H1 (cell line): ENCODE results near the gene MMP17. TPM values are rescaled to one million over a fixed set of nuclear protein-coding genes. Genes with fewer than 3 reads are reported as not detected.
A peak's percentile ranks its signal among the peaks of the same experiment; 100 is the strongest.

Experiments
- CTCF ChIA-PET: fragments of 300-600 bp; sonication (Branson Sonifier 250); formaldehyde crosslinking; loops from one replicate; lab custom pipeline; 2021; ENCODE audit not compliant: partially characterized antibody; lab: Charles Lee
- POLR2A ChIA-PET: fragments of 300-600 bp; sonication (Branson Sonifier 250); formaldehyde crosslinking; loops from one replicate; lab custom pipeline; 2021; ENCODE audit warnings: inconsistent platforms; ENCODE audit not compliant: partially characterized antibody; lab: Charles Lee
- DNase-seq, 2 experiments: peaks; one replicate each; pipeline versions ENCODE4 v3.0.0 to v3.0.0-alpha.2; 2010 to 2022; ENCODE audit warnings: low spot score in 2 of 2, low read depth in 1 of 2, mixed read lengths in 1 of 2
- FAIRE-seq: peaks from 2 replicates; lab custom pipeline; 2011; peaks lifted over from hg19 to GRCh38; lab: Jason Lieb, UNC
- H2AFZ ChIP-seq: 2 replicates; pipeline ENCODE4 v1.8.1; 2012; ENCODE audit warnings: low read length, inconsistent platforms
- H2AK5ac ChIP-seq: 2 replicates; pipeline ENCODE4 v1.6.1; 2013; ENCODE audit warnings: low read depth, low read length
- H2BK120ac ChIP-seq: replicated peaks from 2 replicates; pipeline ENCODE3; 2013; ENCODE audit warnings: low read depth, low read length, inconsistent platforms
- H2BK12ac ChIP-seq: 2 replicates; pipeline ENCODE4 v1.6.1; 2013; ENCODE audit warnings: low read depth, low read length
- H2BK15ac ChIP-seq: 2 replicates; pipeline ENCODE4 v1.6.1; 2013; ENCODE audit warnings: low read length
- H2BK20ac ChIP-seq: 2 replicates; pipeline ENCODE4 v1.6.1; 2013; ENCODE audit warnings: low read length
- H2BK5ac ChIP-seq: 2 replicates; pipeline ENCODE4 v1.6.1; 2013; ENCODE audit warnings: low read depth, low read length
- H3K14ac ChIP-seq: 2 replicates; pipeline ENCODE4 v1.6.1; 2013; ENCODE audit warnings: inconsistent platforms; ENCODE audit not compliant: insufficient read length
- H3K18ac ChIP-seq: 2 replicates; pipeline ENCODE4 v1.6.1; 2013; ENCODE audit warnings: low read length; ENCODE audit errors: extremely low read depth
- H3K23ac ChIP-seq: 2 replicates; pipeline ENCODE4 v1.6.1; 2013; ENCODE audit warnings: inconsistent platforms; ENCODE audit not compliant: insufficient read length
- H3K23me2 ChIP-seq: 2 replicates; pipeline ENCODE4 v1.6.1; 2013; ENCODE audit warnings: low read depth, low read length
- H3K27ac ChIP-seq: 2 replicates; pipeline ENCODE4 v1.6.1; 2011; ENCODE audit warnings: low read depth, low read length, inconsistent platforms
- H3K27me3 ChIP-seq, 4 experiments: replicated peaks in 1 of 4; 1 replicate in 1 of 4; 2 replicates in 3 of 4; pipeline versions ENCODE4 v1.6.1 to v1.8.1; 2011 to 2013; ENCODE audit warnings: low read length in 3 of 4, mild to moderate bottlenecking in 3 of 4, inconsistent platforms in 2 of 4, mixed read lengths in 2 of 4, moderate library complexity in 1 of 4; ENCODE audit not compliant: control insufficient read depth in 3 of 4, insufficient read depth in 3 of 4; ENCODE audit errors: extremely low read depth in 1 of 4
- H3K36me3 ChIP-seq, 4 experiments: 2 replicates each; pipeline versions ENCODE4 v1.6.1 to v1.8.1; 2011 to 2013; ENCODE audit warnings: mild to moderate bottlenecking in 4 of 4, low read length in 3 of 4, moderate library complexity in 2 of 4, control low read depth in 1 of 4, inconsistent platforms in 1 of 4; ENCODE audit not compliant: insufficient read depth in 4 of 4, control insufficient read depth in 2 of 4
- H3K4ac ChIP-seq: replicated peaks from 2 replicates; pipeline ENCODE3; 2013; ENCODE audit warnings: low read length, low read depth, mixed read lengths, inconsistent platforms; ENCODE audit not compliant: insufficient read length
- H3K4me1 ChIP-seq, 4 experiments: replicated peaks in 1 of 4; 1 replicate in 1 of 4; 2 replicates in 3 of 4; pipeline versions ENCODE4 v1.6.1 to v1.8.1; 2011 to 2013; ENCODE audit warnings: low read length in 3 of 4, inconsistent platforms in 2 of 4, mixed read lengths in 1 of 4; ENCODE audit not compliant: insufficient read depth in 4 of 4, control insufficient read depth in 3 of 4
- H3K4me2 ChIP-seq, 2 experiments: 2 replicates each; pipeline versions ENCODE4 v1.6.1 to v1.8.1; 2011 to 2013; ENCODE audit warnings: low read depth in 2 of 2, low read length in 2 of 2, control low read depth in 1 of 2, inconsistent platforms in 1 of 2, mild to moderate bottlenecking in 1 of 2; ENCODE audit not compliant: insufficient read depth in 1 of 2
- H3K4me3 ChIP-seq, 4 experiments: fragments of 200-600, 300-600 bp in 1 of 4; sonication (generic), shearing (Covaris generic), sonication (Bioruptor Twin) in 1 of 4; 2 replicates each; pipeline versions ENCODE4 v1.5.1 to v1.8.1; 2011 to 2016; ENCODE audit warnings: low read length in 4 of 4, low read depth in 3 of 4, control low read depth in 2 of 4, inconsistent platforms in 2 of 4, mild to moderate bottlenecking in 2 of 4, mixed read lengths in 1 of 4, moderate library complexity in 1 of 4; ENCODE audit not compliant: insufficient read depth in 2 of 4; ENCODE audit errors: extremely low read depth in 1 of 4
- H3K56ac ChIP-seq: replicated peaks from 2 replicates; pipeline ENCODE3; 2013; ENCODE audit warnings: low read depth, mild to moderate bottlenecking, mixed read lengths, low read length, inconsistent platforms; ENCODE audit not compliant: insufficient read length
- H3K79me1 ChIP-seq: 2 replicates; pipeline ENCODE4 v1.6.1; 2013; ENCODE audit warnings: low read depth, low read length, control low read depth
- H3K79me2 ChIP-seq, 2 experiments: 2 replicates each; pipeline versions ENCODE4 v1.6.1 to v1.8.1; 2012 to 2013; ENCODE audit warnings: low read length in 2 of 2, mild to moderate bottlenecking in 2 of 2, inconsistent platforms in 1 of 2; ENCODE audit not compliant: insufficient read depth in 2 of 2, control insufficient read depth in 1 of 2
- H3K9ac ChIP-seq, 4 experiments: replicated peaks in 1 of 4; 1 replicate in 1 of 4; 2 replicates in 3 of 4; pipeline versions ENCODE4 v1.6.1 to v1.8.1; 2011 to 2013; ENCODE audit warnings: low read depth in 3 of 4, low read length in 3 of 4, control low read depth in 2 of 4, mild to moderate bottlenecking in 2 of 4, moderate library complexity in 2 of 4, inconsistent platforms in 1 of 4; ENCODE audit errors: extremely low read depth in 1 of 4
- H3K9me3 ChIP-seq, 2 experiments: 2 replicates each; pipeline versions ENCODE4 v1.6.1 to v1.8.1; 2012 to 2013; ENCODE audit warnings: mild to moderate bottlenecking in 2 of 2, moderate library complexity in 2 of 2, control low read depth in 1 of 2, inconsistent platforms in 1 of 2, low read depth in 1 of 2, low read length in 1 of 2, mixed read lengths in 1 of 2; ENCODE audit not compliant: insufficient read depth in 2 of 2
- H4K20me1 ChIP-seq, 2 experiments: replicated peaks in 1 of 2; 2 replicates each; pipeline versions ENCODE3 to v1.8.1; 2011 to 2013; ENCODE audit warnings: inconsistent platforms in 2 of 2, low read length in 2 of 2, mild to moderate bottlenecking in 1 of 2; ENCODE audit not compliant: insufficient read depth in 2 of 2, control insufficient read depth in 1 of 2
- H4K5ac ChIP-seq: 2 replicates; pipeline ENCODE4 v1.6.1; 2013; ENCODE audit warnings: low read length, low read depth, mixed read lengths, inconsistent platforms; ENCODE audit not compliant: insufficient read length
- H4K8ac ChIP-seq: 2 replicates; pipeline ENCODE4 v1.8.0; 2013; ENCODE audit warnings: mild to moderate bottlenecking, moderate library complexity, low read length, inconsistent platforms; ENCODE audit not compliant: insufficient read depth; ENCODE audit errors: extremely low read depth
- H4K91ac ChIP-seq: replicated peaks from 2 replicates; pipeline ENCODE3; 2013; ENCODE audit warnings: low read length, mixed read lengths, inconsistent platforms; ENCODE audit not compliant: insufficient read length
- CTCF ChIP-seq, 3 experiments: IDR thresholded peaks; 1 replicate in 2 of 3; 2 replicates in 1 of 3; pipeline versions ENCODE4 v1.5.1 to v1.6.1; 2011; ENCODE audit warnings: low read length in 3 of 3, mild to moderate bottlenecking in 3 of 3, inconsistent platforms in 2 of 3, low read depth in 1 of 3, moderate library complexity in 1 of 3; ENCODE audit not compliant: insufficient read depth in 1 of 3; ENCODE audit errors: control extremely low read depth in 1 of 3
- HDAC6 ChIP-seq: IDR thresholded peaks from one replicate; pipeline ENCODE4 v1.7.1; 2012; ENCODE audit warnings: low read depth, mild to moderate bottlenecking, inconsistent platforms, low read length, moderate library complexity
- POLR2AphosphoS5 ChIP-seq: IDR thresholded peaks from 2 replicates; pipeline ENCODE4 v1.6.1; 2011; ENCODE audit warnings: low read depth, low read length
- RAD21 ChIP-seq, 2 experiments: IDR thresholded peaks in 1 of 2; conservative IDR thresholded peaks in 1 of 2; 2 replicates each; pipeline ENCODE4 v1.6.1; 2011; ENCODE audit warnings: low read depth in 2 of 2, low read length in 2 of 2, improper control_type of control experiment in 1 of 2, inconsistent platforms in 1 of 2, mild to moderate bottlenecking in 1 of 2, moderate library complexity in 1 of 2
- WGBS, 2 experiments: shearing (Covaris generic) in 1 of 2; methylation state at CpG; one replicate each; pipeline versions ENCODE4 v1.1.6 to v1.1.7; 2013 to 2015; ENCODE audit warnings: low lambda C conversion rate in 2 of 2, mixed read lengths in 2 of 2, inconsistent platforms in 1 of 2, low coverage in 1 of 2, missing lambda C conversion rate in 1 of 2; ENCODE audit not compliant: insufficient replicate concordance in 2 of 2, insufficient coverage in 1 of 2, insufficient read length in 1 of 2; ENCODE audit errors: extremely low coverage in 1 of 2, missing lambda C conversion rate in 1 of 2; 5-methylcytosine and 5-hydroxymethylcytosine counted together
- polyA plus RNA-seq, 7 experiments: library from polyadenylated mRNA; depleted of rRNA in 3 of 7; stranded (reverse) in 5 of 7; unstranded in 2 of 7; fragments of >200 nt in 5 of 7; fragments of 200-250 nt in 2 of 7; gene quantifications; 1 replicate in 5 of 7; 2 replicates in 1 of 7; 4 replicates in 1 of 7; pipeline versions ENCODE4 v1.2.1 to v1.2.3, GENCODE V29; 2011 to 2013; ENCODE audit warnings: missing spikeins in 2 of 7, mixed read lengths in 2 of 7
- total RNA-seq: library from RNA; stranded (reverse); fragmentation: NEBNext Ultra II Directional; extraction: Animal tissue kit (Norgen Biotek cat#: 25700); gene quantifications from 2 replicates; pipeline ENCODE4 v1.2.1, GENCODE V29; 2021

The MMP17 gene
- total and polyA plus RNA-seq, 2 of the 8 experiments (the other 6 are each of a cell fraction or from before 2014, with no cell fraction given), result 41.3 to 53.8 TPM

GRCh38 chr12:131853832-131854797, 25.9 kb downstream of the MMP17 start:
- TF ChIP-seq POLR2AphosphoS5 (0 out of 2 replicates have a peak, but pooled peaks have one; percentile 16), HDAC6 (no peak), RAD21 (IDR thresholded peaks at IDR 0.05 in 1 of 2, conservative IDR thresholded peaks at IDR 0.05 in 1 of 2; ENCODE audit: low read depth in 2 of 2, low read length in 2 of 2) (peak; percentile 21 to 38; a peak in 3 of 4 replicates), CTCF (IDR thresholded peaks at IDR 0.05; ENCODE audit: control extremely low read depth in 1 of 3, insufficient read depth in 1 of 3, low read depth in 1 of 3, low read length in 3 of 3) (peak in 1 of 3 experiments; percentile 15; a peak in 2 of 4 replicates)
- H4K20me1 ChIP-seq, result peaks cover 0 to 1% of the 10 kb centered on the region in 2 experiments
- no peak overlapping the region for H3K18ac ChIP-seq
- H4K5ac ChIP-seq, result no peak overlapping the region
- H2BK20ac ChIP-seq, result no peak overlapping the region
- H3K4ac ChIP-seq, result no peak overlapping the region
- no peaks in the 10 kb centered on the region for H3K79me1 ChIP-seq
- no peak overlapping the region for H3K9ac ChIP-seq
- no peak overlapping the region for H3K27ac ChIP-seq
- H3K27me3 ChIP-seq, result no peaks in the 10 kb centered on the region; a peak in 1 of 7 replicates
- no peak overlapping the region for H3K14ac ChIP-seq
- FAIRE-seq, result no peak
- H3K4me1 ChIP-seq, result peaks cover 0 to 9% (median 3%) of the 10 kb centered on the region in 4 experiments; a peak in 3 of 7 replicates
- no peak overlapping the region for H4K91ac ChIP-seq
- no peak overlapping the region for H3K56ac ChIP-seq
- CTCF ChIA-PET, result interaction anchor here (0.6 to 1.5 kb wide), 8 partner anchors 8 to 222 kb away, joined by 3 to 6 read pairs (median 3); no protein-coding TSS in a partner anchor
- H2AK5ac ChIP-seq, result no peak overlapping the region
- peaks cover 0 to 25% (median 0%) of the 10 kb centered on the region in 4 experiments; a peak in 3 of 8 replicates for H3K36me3 ChIP-seq
- H2BK120ac ChIP-seq, result no peak overlapping the region
- WGBS, 2 experiments, result 92% methylated on average over 35 of the region's 35 CpGs; no CpG with 5 or more reads in 1 of the 2 experiments
- no peaks in the 10 kb centered on the region; the same call in 1 of the 2 replicates for H3K23me2 ChIP-seq
- H3K4me3 ChIP-seq, result no peak overlapping the region
- POLR2A ChIA-PET, result interaction anchor here (0.6 to 3.1 kb wide), 13 partner anchors 9 to 976 kb away, joined by 3 to 22 read pairs (median 3); partner anchors contain the start of gene PUS1
- H2BK5ac ChIP-seq, result no peak overlapping the region
- no peak overlapping the region; the same call in 1 of the 2 replicates for H4K8ac ChIP-seq
- H3K79me2 ChIP-seq, result no peaks in the 10 kb centered on the region
- no peak overlapping the region for H2AFZ ChIP-seq
- H2BK15ac ChIP-seq, result no peak overlapping the region
- H3K23ac ChIP-seq, result no peak overlapping the region
- no peak overlapping the region for H3K4me2 ChIP-seq
- no peak for DNase-seq
- no peaks in the 10 kb centered on the region for H3K9me3 ChIP-seq
- H2BK12ac ChIP-seq, result no peak overlapping the region
